GM18526 (cell line): ENCODE results near the gene MOG.

Source experiments
- POLR2A ChIP-seq: IDR thresholded peaks from 3 replicates; pipeline ENCODE4 v1.6.1; 2011; ENCODE audit not compliant: insufficient read length; ENCODE audit errors: extremely low read depth

MOG gene

DNA sequence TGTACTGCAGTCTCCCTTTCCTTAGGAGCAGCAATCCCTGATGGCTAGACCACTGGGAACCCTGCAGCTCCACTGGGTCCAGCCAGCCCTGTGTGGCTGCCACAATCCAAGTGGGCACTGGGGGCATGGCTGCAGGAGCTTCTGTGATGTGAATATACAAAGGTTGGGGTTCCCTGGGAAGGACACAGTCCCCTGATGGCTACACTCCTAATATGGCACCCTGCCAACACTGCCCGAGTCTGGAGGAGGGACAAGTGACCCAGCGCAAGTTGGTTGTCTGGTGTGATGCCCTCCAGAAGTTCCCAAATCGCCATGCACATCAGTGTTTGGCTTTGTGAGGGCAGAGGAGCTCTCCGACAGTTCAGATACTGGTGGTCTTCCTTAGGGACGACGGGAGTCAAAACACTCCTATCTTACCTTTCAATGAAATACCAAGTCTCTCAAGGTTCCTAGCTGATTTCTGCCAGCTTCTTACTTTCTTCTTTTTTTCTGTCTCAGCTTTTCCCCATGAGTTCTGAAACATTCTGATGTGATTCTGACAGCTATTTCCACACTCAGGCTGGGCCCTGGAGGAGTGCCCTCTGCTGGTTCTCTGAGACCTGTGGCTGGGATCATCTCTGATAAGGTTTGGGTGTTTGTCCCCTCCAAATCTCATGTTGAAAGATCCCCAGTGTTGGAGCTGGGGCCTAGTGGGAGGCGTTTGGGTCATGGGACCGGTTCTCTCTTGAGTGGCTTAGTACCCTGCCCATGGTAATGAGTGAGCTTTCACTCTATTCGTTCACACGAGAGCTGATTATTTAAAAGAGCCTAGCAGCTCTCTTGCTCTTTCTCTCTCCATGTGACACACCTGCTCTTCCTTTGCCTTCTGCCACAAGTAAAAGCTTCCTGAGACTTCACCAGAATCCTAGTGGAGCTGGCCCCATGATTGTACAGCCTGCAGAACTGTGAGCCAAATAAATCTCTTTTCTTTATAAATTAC lies 39.5 kb downstream of the MOG start:
- no peak for TF ChIP-seq POLR2A

DNA sequence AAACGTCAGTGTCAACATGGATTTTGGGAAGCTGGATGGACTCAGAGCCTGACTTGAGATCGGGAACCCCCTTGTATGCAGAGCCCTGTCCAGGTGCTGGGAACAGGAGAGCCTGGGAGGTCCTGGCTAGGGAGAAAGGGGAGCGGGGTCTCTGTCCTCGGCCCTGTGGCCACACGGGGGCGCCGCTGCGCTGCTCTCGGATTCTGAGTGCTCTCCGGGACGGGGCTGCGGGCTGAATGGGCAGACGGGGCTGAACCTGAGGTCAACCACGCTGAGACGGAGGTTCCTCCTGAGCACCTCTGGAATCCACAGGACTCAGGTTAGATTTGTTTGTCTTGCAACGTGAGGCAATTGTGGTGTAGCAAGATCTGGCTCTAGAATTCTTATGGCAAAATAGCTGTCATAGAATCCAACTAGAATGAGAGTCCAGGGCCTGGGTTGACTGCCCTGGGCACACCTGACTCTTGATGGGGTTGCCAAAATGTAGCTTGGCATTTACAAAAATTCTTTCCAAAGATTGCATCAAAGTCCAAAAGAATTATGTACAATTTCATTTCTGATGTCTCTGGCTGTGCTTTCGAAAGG lies 45.7 kb downstream of the MOG start:
- TF ChIP-seq POLR2A, result no peak

DNA sequence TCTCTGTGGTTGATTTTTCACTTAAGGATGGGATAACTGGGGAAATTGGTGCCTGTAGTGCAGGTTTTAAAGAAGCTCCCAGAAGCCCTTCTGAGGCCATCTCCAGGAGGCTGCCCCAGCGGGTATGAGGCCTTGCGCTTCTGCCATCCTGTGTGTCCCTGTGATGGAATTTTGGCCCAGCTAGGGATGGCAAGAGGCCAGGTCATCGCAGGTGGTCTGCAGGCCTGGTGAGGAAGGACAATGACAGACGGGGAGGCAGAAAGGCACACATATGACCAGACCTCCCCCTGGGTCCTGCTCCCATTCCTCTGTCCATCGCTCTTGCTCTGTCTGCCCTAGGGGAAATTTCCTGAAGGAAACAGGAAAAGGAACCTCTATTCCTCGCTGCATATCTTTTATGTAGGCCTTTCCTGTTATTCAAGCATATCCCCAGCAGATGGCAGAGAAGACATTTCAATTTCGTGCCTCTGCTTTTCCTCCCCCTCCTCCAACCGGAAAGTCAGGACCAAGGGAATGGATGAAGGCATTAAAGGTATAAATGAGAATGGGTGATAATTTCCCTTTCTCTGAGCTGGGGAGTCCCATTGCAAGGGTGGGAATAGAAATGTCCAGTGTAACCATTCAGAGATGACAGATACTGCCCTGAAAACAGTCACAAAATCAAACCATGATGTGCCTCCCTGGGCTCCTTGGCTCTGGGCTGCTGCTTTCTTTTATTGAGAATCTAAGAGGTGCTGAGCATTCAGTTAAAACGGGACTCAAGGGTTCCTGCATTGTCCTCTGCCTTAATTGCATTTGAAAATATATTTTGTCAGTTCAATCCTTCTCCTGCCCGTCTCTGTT lies 48.7 kb downstream of the MOG start:
- TF ChIP-seq POLR2A, result no peak

DNA sequence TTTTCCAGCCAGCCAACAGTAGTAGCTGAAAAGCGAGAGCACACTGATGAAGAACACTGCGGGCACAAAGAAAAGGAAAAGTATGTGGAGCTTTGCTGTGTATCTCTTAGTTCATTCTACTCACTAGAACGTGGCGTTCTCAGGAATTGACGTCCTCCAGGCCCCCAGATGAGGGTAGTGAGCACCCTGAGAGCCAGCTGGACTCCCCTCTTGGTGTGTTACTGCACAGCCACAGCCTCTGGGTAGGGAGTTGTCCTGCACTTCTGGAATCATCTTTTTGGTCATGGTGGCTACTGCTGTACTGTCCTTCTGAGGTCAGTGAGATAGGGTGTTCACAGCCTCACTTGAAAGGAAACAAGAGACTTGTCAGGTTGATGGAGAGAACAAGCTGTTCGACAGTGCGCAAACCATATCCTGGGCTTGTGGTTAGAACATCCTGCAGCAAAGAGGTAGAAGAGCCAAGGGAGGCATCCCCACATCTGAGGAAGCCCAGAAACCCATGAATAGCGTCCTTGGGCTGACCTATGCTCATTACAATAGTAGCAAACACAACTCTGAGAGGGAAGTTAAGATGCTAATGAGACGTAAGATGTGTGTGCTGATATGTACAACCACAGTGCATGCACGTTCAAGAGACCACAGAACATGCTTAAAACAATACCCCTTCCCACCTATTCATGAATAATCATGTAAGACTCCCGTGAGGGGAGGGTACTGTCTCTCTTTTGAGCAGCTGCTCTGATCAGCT lies 51.7 kb downstream of the MOG start:
- no peak for TF ChIP-seq POLR2A

DNA sequence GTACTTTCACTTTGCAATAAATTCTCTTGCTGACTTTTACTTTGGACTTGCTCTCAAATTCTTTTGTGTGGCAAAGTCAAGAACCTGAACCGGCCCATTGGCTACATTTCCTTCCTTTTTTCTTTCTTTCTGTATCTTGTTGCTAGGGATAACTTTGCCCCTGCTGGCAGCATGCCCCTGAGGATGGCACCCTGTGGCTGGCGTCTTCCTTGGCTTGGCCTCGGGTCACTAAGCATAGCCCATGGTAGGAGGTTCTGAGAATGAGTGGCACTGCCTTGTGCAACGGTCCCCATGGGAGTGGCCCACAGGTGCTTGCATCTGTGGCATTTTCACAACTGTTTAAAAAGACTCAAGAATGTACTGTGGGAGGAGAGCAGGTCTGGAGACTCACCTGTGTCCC lies 52.3 kb downstream of the MOG start:
- no peak for TF ChIP-seq POLR2A

DNA sequence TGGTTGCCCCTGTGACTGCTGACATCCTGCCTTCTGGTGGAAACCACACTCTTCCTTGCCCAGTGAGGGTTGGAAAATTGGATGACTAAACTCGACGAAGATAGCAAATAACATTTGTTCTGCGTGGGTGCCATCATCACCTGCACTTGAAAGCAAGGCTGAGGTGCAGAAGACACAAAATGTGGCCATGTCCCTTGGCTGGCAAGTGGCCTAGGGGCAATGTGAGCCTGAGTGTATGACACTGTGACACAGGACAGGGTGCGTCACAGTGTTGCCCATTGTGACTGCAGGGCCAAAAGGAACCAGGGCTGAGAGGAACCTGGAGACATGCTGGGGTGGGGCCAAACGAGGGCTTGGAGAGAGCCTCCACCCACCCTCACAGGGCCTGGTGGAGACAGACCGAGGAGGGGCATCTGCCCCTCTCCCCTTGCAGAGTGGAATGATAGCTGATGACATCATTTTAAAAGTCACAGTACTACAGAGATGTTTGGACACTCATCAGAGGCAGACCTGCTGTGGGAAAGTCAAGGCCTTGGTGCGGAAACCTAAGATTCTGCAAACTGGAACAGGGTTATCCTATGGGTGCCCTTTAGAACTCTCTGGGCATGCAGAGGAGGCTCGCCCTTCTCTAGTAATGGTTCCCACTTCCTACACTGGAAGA lies 53.5 kb downstream of the MOG start:
- TF ChIP-seq POLR2A, result no peak

DNA sequence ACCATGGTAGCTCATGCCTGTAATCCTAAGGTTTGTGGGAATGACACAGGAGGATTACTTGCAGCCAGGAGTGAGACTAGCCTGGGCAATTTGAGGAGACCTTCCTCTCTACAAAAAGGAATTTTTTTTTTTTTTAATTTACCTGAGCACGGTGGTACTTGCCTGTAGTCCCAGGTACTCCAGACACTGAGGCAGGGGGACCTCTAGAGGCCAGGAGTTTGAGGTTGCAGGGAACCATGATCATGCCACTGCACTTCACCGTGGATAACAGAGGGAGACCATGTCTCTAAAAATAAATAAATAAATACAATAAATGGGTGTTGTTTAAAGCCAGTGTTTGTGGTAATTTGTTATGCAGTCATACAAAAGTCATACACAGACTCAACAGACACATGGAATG lies 64.0 kb downstream of the MOG start:
- no peak for TF ChIP-seq POLR2A
